ENCODE data around the gene WDFY3.

The WDFY3 gene

GRCh38 chr4:84740057-84740456, 226.4 kb downstream of the WDFY3 start:
- no peaks in the 10 kb centered on the region for H3K9me2 ChIP-seq (ENCODE audit: low read depth, low read length)

GRCh38 chr4:84738622-84739021, 227.9 kb downstream of the WDFY3 start:
- no peak overlapping the region for H3K9ac ChIP-seq (ENCODE audit: low read length)
- no peak overlapping the region for H3K4me2 ChIP-seq (ENCODE audit: low read length)
- no peaks in the 10 kb centered on the region for H3K36me3 ChIP-seq (ENCODE audit: insufficient read depth, low read length)
- no peaks in the 10 kb centered on the region for H3K4me1 ChIP-seq (ENCODE audit: insufficient read depth, low read length, severe bottlenecking)
- no peaks in the 10 kb centered on the region for H3K27me3 ChIP-seq (ENCODE audit: insufficient read depth, low read length)
- no peak overlapping the region for H2AFZ ChIP-seq (ENCODE audit: low read length)
- no peaks in the 10 kb centered on the region for H3K9me3 ChIP-seq (ENCODE audit: low read length)
- no peak overlapping the region for H3K4me3 ChIP-seq (ENCODE audit: low read depth, low read length, poor library complexity, severe bottlenecking)
- H3K79me2 ChIP-seq (ENCODE audit: insufficient read depth, low read length) = no peaks in the 10 kb centered on the region
- no peak overlapping the region for H3K27ac ChIP-seq (ENCODE audit: low read depth, low read length, poor library complexity, severe bottlenecking)
- H4K20me1 ChIP-seq (ENCODE audit: insufficient read depth, low read length) = no peaks in the 10 kb centered on the region
- no peaks in the 10 kb centered on the region for H3F3A ChIP-seq (ENCODE audit: insufficient read depth, low read length)
- no peaks in the 10 kb centered on the region for H3K9me2 ChIP-seq (ENCODE audit: low read depth, low read length)
- TF ChIP-seq, protein P1, sequence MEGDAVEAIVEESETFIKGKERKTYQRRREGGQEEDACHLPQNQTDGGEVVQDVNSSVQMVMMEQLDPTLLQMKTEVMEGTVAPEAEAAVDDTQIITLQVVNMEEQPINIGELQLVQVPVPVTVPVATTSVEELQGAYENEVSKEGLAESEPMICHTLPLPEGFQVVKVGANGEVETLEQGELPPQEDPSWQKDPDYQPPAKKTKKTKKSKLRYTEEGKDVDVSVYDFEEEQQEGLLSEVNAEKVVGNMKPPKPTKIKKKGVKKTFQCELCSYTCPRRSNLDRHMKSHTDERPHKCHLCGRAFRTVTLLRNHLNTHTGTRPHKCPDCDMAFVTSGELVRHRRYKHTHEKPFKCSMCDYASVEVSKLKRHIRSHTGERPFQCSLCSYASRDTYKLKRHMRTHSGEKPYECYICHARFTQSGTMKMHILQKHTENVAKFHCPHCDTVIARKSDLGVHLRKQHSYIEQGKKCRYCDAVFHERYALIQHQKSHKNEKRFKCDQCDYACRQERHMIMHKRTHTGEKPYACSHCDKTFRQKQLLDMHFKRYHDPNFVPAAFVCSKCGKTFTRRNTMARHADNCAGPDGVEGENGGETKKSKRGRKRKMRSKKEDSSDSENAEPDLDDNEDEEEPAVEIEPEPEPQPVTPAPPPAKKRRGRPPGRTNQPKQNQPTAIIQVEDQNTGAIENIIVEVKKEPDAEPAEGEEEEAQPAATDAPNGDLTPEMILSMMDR (IDR thresholded peaks at IDR 0.05; ENCODE audit: low read length) = no peak

More at GRCh38 chr4:84740057-84740456, 226.4 kb downstream of the WDFY3 start:
- Histone ChIP-seq H4K20me1 (ENCODE audit: insufficient read depth, low read length) (no peaks in the 10 kb centered on the region), H3K79me2 (ENCODE audit: insufficient read depth, low read length) (no peaks in the 10 kb centered on the region), H3F3A (ENCODE audit: insufficient read depth, low read length) (no peaks in the 10 kb centered on the region), H3K27me3 (ENCODE audit: insufficient read depth, low read length) (no peaks in the 10 kb centered on the region), H3K9ac (ENCODE audit: low read length) (no peak overlapping the region), H2AFZ (ENCODE audit: low read length) (no peak overlapping the region), H3K4me1 (ENCODE audit: insufficient read depth, low read length, severe bottlenecking) (no peaks in the 10 kb centered on the region), H3K36me3 (ENCODE audit: insufficient read depth, low read length) (no peaks in the 10 kb centered on the region), H3K4me2 (ENCODE audit: low read length) (no peak overlapping the region), H3K27ac (ENCODE audit: low read depth, low read length, poor library complexity, severe bottlenecking) (no peak overlapping the region), H3K9me3 (ENCODE audit: low read length) (no peaks in the 10 kb centered on the region), H3K4me3 (ENCODE audit: low read depth, low read length, poor library complexity, severe bottlenecking) (no peak overlapping the region)
- TF ChIP-seq EZH2 (IDR thresholded peaks at IDR 0.05; ENCODE audit: borderline replicate concordance, low read length) = no peak
- TF ChIP-seq, protein P1 (IDR thresholded peaks at IDR 0.05; ENCODE audit: low read length) = no peak

DNA sequence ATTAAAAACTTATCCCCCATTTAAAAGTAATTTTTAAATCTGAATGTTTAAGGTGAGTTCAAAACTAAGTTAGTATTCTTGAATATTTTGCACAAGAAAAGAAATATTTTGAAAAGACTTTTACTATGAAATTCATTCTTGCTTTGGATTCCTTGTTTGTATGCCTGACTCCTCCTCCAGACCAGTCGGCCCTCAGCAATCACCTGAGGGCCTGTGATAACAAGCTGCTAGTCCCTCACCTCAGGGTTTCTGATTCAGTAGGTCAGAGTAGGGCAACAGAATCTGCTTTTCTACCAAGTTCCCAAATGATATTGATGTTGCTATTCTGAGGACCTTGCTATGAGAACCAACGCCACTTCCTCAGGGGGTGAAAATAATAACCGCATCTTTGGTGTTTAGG, 228.8 kb downstream of the WDFY3 start:
- Histone ChIP-seq H3K36me3 (ENCODE audit: insufficient read depth, low read length) (no peaks in the 10 kb centered on the region), H3K27ac (ENCODE audit: low read depth, low read length, poor library complexity, severe bottlenecking) (no peak overlapping the region)
- no peak for TF ChIP-seq EZH2 (IDR thresholded peaks at IDR 0.05; ENCODE audit: borderline replicate concordance, low read length)
- TF ChIP-seq, protein P1 (IDR thresholded peaks at IDR 0.05; ENCODE audit: low read length) = no peak

More for the DNA sequence above, 228.8 kb downstream of the WDFY3 start:
- Histone ChIP-seq H3K9ac (ENCODE audit: low read length) (no peak overlapping the region), H3K27me3 (ENCODE audit: insufficient read depth, low read length) (no peaks in the 10 kb centered on the region), H3K4me1 (ENCODE audit: insufficient read depth, low read length, severe bottlenecking) (no peaks in the 10 kb centered on the region), H4K20me1 (ENCODE audit: insufficient read depth, low read length) (no peaks in the 10 kb centered on the region), H3K9me2 (ENCODE audit: low read depth, low read length) (no peaks in the 10 kb centered on the region), H2AFZ (ENCODE audit: low read length) (no peak overlapping the region), H3K4me2 (ENCODE audit: low read length) (no peak overlapping the region), H3K9me3 (ENCODE audit: low read length) (no peaks in the 10 kb centered on the region), H3K4me3 (ENCODE audit: low read depth, low read length, poor library complexity, severe bottlenecking) (no peak overlapping the region), H3K79me2 (ENCODE audit: insufficient read depth, low read length) (no peaks in the 10 kb centered on the region), H3F3A (ENCODE audit: insufficient read depth, low read length) (no peaks in the 10 kb centered on the region)
